ENCODE results near the gene SEC23B. TPM values are rescaled to one million over a fixed set of nuclear protein-coding genes. Genes with fewer than 3 reads are reported as not detected.
A peak's percentile ranks its signal among the peaks of the same experiment; 100 is the strongest.

SEC23B gene
- polyA plus RNA-seq, 1 of the 3 experiments (the other 2 are of a cell fraction): 55.2 TPM

- POLR2A ChIA-PET: interaction anchor here (1.1 to 3.2 kb wide), 2 partner anchors 11 to 30 kb away, joined by 5 to 58 read pairs; partner anchors contain the start of genes DZANK1, POLR3F and SEC23B
- peak within 1 kb of the TSS; percentile 49 to 82; a peak in 3 of 4 replicates for H3K27ac ChIP-seq (ENCODE audit: low read depth in 2 of 2, low read length in 1 of 2)
- WGBS (ENCODE audit: low lambda C conversion rate): 2% methylated on average over 30 of the region's 31 CpGs
Measured at GRCh38 chr20:18496740-18497592, 10.8 kb upstream of the SEC23B start, which contains the start of gene RBBP9. TSS of gene RBBP9 (minus strand) at chr20:18497225. CDS start at chr20:18497167, 58 bp downstream.

More at GRCh38 chr20:18496740-18497592, 10.8 kb upstream of the SEC23B start, which contains the start of gene RBBP9:
- Histone ChIP-seq H3K9me3 (no peaks in the 10 kb centered on the region), H3K27me3 (ENCODE audit: insufficient read depth) (no peaks in the 10 kb centered on the region), H4K20me1 (ENCODE audit: insufficient read depth) (no peaks in the 10 kb centered on the region), H3K79me2 (ENCODE audit: insufficient read depth) (peaks cover 10% of the 10 kb centered on the region), H3K4me2 (peak within 1 kb of the TSS; percentile 89), H3K4me1 (ENCODE audit: control insufficient read depth in 1 of 2, insufficient read depth in 2 of 2, low read depth in 1 of 2, low read length in 1 of 2) (peaks cover 5 to 7% of the 10 kb centered on the region in 2 experiments; a peak in 3 of 4 replicates), H3K4me3 (ENCODE audit: low read depth in 2 of 2, low read length in 1 of 2) (peak within 1 kb of the TSS; percentile 94 to 95), H2AFZ (ENCODE audit: low read depth) (peak within 1 kb of the TSS; percentile 99), H3K9ac (peak within 1 kb of the TSS; percentile 77), H3K9me2 (no peaks in the 10 kb centered on the region), H3F3A (replicated peaks; ENCODE audit: insufficient read depth) (peaks cover 5% of the 10 kb centered on the region), H3K36me3 (replicated peaks in 1 of 2; ENCODE audit: control insufficient read depth in 1 of 2, insufficient read depth in 2 of 2, low read length in 1 of 2) (peaks cover 4 to 17% of the 10 kb centered on the region in 2 experiments)
- CTCF ChIA-PET: interaction anchor here (0.6 to 2.0 kb wide), 4 partner anchors 10 to 1365 kb away, joined by 3 to 11 read pairs (median 4); partner anchors contain the start of gene SEC23B
- peak; percentile 69 for TF ChIP-seq GABPA (IDR thresholded peaks at IDR 0.05; ENCODE audit: low read depth)
- peak; percentile 54; the same call in 1 of the 2 replicates for TF ChIP-seq USF2 (IDR thresholded peaks at IDR 0.05; ENCODE audit: borderline replicate concordance, low read depth, low read length)
- peak; percentile 68 for TF ChIP-seq NRF1 (IDR thresholded peaks at IDR 0.05; ENCODE audit: low read depth, low read length)
- TF ChIP-seq FOXJ3 (CRISPR knock-in tag; IDR thresholded peaks at IDR 0.05): no peak
- peak; percentile 68 for TF ChIP-seq TAF1 (IDR thresholded peaks at IDR 0.05; ENCODE audit: borderline replicate concordance, low read depth, low read length)
- 0 out of 2 replicates have a peak, but pooled peaks have one; percentile 43 for TF ChIP-seq RCOR1 (IDR thresholded peaks at IDR 0.05; ENCODE audit: low read length)
- TF ChIP-seq USF1 (IDR thresholded peaks at IDR 0.05; ENCODE audit: borderline replicate concordance, low read depth): 0 out of 2 replicates have a peak, but pooled peaks have one; percentile 34
- no peak for TF ChIP-seq CTCF (IDR thresholded peaks at IDR 0.05)
- TF ChIP-seq ELF1 (IDR thresholded peaks at IDR 0.05): no peak
- TF ChIP-seq YY1 (IDR thresholded peaks at IDR 0.05; ENCODE audit: low read depth): peak; percentile 86
- peak; percentile 69; the same call in 1 of the 2 replicates for TF ChIP-seq SIN3A (IDR thresholded peaks at IDR 0.05; ENCODE audit: borderline replicate concordance, low read depth, low read length)
- TF ChIP-seq MXI1 (IDR thresholded peaks at IDR 0.05; ENCODE audit: low read depth, low read length): peak; percentile 84; the same call in 1 of the 2 replicates
- TF ChIP-seq MAX (IDR thresholded peaks at IDR 0.05; ENCODE audit: low read depth): peak; percentile 85
- peak; percentile 72 for TF ChIP-seq CHD2 (IDR thresholded peaks at IDR 0.05; ENCODE audit: low read length, partially characterized antibody)
- TF ChIP-seq POLR2AphosphoS5 (IDR thresholded peaks at IDR 0.05; ENCODE audit: low read depth, low read length): peak; percentile 77
- no peak for TF ChIP-seq FOXM1 (IDR thresholded peaks at IDR 0.05; ENCODE audit: low read depth)
- peak; percentile 92 for DNase-seq

Measured in SK-N-SH (cell line).